Measurements from ENCODE around the gene PRR33.

Gene PRR33

DNA sequence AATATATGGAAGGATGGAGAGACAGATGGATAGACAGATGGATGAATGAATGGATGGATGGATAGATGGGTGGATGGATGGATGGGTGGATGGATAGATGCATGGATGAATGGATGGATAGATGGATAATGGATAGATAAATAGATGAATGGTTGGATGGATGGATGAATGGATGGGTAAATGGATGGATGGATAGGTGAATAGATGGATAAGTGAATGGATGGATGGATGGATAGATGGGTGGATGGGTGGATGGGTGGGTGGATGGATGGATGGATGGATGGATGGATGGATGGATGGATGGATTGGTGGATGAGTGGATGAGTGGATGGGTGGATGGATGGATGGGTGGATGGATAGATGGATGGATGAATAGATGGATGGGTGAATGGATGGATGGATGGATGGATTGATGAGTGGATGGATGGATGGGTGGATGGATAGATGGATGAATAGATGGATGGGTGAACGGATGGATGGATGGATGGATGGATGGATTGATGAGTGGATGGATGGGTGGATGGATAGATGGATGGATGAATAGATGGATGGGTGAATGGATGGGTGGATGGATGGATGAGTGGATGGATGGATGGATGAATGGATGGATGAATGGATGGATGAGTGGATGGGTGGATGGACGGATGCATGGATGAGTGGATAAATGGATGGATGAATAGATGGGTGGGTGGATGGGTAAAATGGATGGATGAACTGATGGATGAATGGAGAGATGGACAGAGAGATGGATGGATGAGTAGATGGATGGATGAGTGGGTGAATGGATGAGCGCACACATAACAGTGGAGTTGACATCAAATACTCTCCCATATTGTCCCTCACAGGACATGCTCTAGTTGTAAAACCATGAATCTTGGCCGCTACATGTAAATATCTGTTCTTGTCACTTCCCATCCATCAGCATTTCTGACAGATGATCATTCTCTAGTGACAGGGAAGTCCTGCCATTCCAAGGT lies 30.0 kb downstream of the PRR33 start:
- no peak for DNase-seq

GRCh38 chr11:1860108-1860507 lies 31.6 kb downstream of the PRR33 start:
- DNase-seq: no peak

DNA sequence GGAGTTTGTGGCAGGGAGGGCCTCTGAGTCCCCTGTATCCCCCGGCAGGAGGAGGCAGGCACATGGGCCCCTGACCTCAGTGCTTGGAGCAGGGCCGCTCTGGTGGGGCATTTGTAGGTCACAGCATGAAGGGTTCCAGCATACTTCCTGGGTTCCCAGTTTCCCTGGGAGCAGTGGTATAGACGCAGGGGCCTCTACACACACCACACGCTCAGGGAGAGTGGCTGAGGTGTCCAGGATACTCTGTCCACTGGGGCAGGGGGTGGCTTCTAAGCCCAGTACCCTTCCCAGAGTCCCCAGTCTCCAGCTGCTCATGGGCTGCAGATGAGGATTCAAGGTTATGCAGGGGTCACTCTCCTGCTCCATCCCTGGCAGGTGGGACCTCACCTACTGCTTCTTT lies 32.7 kb downstream of the PRR33 start:
- no peak for DNase-seq

DNA sequence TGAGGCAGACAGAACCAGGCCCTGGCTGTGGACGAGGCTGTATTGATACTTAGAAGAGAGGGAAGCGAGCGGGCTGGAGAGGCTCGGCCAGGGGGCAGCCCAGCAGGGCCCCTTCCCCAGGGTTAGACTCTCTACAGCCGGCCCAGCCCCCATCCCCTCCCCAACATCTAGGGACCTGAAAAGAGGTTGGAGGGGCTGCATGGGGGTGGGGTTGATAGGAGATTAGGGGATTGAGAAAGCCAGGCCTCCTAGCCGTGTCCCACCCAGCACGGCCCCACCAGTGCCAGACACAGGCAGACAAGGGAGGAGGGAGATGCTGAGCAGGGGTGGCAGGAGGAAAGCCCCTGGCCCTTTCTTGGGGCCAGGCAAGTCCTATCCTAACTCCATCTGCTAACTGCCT lies 33.1 kb downstream of the PRR33 start:
- DNase-seq: no peak

GRCh38 chr11:1858154-1858553 lies 33.5 kb downstream of the PRR33 start:
- no peak for DNase-seq

DNA sequence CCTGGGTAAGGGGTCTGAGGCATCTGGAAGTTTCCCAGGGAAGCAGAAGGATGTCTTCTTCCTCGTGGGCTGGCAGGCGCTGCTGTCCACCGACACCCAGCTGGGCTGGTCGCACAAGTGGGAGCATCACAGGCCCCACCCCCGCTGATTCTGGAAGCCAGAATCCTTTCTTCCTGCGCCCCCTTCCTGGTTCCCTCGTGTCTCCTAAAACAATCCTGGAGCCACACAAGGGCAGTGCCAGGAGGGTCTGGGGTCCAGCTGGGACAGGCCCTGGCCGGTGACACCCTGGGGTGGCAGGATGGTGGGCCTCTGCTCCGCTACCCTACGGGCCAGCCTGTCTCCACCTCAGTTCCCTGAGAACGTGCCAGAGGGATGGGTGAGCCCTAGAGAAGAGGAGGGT lies 34.6 kb downstream of the PRR33 start:
- no peak for DNase-seq

- no peak for DNase-seq
Observed at GRCh38 chr11:1856306-1857005, 35.2 kb downstream of the PRR33 start.

DNA sequence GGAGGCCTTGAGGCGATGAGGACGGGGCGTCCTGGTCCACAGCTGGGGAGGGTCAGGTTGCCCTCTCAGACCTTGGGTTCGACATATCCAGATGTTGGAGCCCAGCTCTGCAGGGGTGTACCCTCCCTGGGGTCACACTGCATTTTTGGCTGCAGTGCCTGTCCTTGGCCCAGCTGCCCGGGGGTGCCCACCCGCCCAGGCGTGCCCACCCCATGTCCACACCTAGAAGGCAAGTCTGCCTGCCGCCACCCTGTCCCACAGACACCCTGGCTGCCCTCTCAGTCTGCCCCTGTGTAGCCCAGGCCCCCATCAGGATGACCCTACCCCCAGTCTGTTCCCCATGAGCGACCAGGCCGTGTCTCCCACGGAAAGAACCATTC lies 35.8 kb downstream of the PRR33 start:
- DNase-seq: no peak

GRCh38 chr11:1854949-1855885 lies 36.5 kb downstream of the PRR33 start:
- DNase-seq: no peak

- no peak for DNase-seq
Observed at GRCh38 chr11:1854132-1854948, 37.4 kb downstream of the PRR33 start.

DNA sequence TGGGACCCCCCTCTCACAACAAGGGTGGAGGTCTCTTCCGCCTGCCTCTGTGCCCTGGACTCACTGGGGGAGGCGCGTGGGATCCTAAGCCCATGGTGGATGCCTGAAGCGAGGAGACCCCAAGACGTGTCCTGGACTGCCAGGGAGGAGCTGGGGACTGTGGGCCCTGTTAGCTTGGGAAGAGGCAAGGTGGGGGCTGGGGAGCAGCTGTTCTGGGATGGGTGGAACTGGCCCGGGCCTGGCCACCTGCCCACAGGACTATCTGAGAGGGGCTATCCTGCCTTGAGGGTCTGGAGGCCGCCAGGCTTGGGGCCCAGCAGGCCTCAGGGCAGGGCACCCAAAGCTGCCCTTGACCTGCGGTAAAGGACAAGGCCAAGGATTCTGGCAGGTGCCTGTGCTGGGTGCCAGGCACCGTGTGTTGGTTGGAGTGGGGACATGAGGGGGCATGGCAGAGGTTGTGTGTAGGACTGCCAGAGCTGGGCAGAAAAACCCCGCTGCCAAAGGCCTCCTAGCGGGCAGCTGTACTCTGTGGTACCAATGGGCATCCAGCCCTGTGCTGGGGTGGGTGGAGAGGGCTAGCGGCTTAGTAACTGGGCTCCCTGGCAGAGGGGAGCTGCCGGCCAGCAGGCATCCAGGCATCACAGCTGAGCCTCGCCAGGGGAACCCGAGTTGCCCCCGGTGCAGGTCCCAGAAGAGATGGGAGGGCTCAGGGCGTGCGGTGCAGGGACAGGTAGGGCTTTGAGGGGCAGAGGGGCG lies 38.1 kb downstream of the PRR33 start:
- DNase-seq: no peak

DNA sequence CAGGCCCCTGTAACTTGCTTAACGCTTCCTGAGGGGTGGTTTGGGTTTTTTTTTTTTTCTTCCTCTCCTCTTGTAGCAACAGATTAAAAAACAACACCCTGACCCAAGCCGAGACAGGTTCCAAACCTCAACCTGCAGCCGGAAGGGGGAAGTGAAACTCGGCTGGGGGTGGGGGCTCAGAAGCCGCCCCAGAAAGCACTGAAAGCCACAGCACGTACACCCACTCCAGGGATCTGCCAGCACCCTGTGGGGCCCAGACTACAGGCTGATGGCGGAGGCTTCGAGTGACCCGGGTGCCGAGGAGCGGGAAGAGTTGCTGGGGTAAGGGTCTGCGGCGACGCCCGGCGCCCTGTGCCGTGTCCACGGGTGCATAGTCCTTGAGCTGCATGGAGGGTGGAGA lies 38.8 kb downstream of the PRR33 start, which contains the start of gene LSP1:
TSS of gene LSP1 (plus strand) at position 208 of the 400 bp plus-strand sequence. CDS start at position 269, 61 bp downstream.
- no peak for DNase-seq

DNA sequence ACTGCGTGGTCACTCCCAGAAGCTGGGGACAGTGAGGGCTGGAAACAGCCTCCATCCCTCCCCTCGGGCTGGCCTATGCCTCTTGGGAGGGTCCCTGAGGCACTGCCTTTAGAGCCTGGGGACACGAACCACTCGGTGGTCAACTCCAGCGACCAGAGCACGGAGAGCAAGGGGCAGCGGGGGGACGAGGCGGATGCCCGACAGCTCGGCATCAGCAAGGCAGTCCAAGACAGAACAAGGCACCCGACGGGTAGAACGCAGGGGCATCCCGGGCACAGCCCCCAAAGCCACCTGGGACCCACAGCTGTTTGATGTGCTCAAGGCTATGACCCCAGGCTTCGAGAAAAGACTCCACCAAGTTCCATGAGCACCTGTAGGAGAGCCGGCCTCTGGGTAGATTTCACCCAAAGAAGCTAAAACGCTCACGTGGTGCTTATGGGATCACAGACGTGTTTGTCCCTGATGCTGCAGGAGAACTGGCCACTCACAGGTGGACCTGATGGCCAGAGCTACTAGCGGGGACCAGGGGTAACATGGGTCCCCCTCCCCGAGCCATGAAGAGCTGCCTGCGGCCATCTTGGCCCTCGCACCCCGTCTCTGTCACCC lies 39.3 kb downstream of the PRR33 start:
- DNase-seq: no peak

DNA sequence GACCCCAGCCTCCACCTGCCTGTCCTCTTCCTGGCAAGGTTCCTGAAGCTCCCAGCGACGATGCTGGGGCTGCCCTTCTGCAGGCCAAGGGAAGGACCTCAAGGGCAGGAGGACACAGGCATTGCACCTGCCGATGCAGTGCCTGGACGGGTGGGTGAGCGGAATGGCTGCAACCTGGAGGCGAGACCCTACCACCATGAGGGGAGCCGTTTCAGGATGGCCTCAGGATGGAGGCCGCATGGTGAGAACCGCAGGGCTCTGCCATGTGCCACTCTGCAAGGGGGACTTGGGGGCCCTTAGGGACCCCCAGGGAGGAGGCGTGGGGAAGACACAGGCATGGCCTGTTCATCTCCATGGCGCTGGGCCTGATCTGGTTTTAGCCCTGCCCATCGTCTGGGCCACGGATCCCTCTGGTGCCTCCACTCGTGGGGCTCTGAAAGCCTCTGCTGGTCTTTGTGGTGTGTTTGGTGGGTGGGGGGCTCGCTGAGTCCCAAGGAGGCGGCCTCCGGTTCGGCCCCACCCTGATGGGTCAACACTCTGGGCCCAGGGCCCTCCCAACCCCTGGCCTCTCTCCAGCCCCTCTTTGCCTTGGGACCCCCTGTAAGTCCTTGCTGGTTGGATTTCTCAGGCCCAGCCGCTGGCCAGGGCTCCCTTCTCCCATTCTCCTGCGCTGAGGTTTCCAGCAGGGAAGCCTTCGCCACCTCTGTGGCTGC lies 40.1 kb downstream of the PRR33 start:
- DNase-seq: no peak

DNA sequence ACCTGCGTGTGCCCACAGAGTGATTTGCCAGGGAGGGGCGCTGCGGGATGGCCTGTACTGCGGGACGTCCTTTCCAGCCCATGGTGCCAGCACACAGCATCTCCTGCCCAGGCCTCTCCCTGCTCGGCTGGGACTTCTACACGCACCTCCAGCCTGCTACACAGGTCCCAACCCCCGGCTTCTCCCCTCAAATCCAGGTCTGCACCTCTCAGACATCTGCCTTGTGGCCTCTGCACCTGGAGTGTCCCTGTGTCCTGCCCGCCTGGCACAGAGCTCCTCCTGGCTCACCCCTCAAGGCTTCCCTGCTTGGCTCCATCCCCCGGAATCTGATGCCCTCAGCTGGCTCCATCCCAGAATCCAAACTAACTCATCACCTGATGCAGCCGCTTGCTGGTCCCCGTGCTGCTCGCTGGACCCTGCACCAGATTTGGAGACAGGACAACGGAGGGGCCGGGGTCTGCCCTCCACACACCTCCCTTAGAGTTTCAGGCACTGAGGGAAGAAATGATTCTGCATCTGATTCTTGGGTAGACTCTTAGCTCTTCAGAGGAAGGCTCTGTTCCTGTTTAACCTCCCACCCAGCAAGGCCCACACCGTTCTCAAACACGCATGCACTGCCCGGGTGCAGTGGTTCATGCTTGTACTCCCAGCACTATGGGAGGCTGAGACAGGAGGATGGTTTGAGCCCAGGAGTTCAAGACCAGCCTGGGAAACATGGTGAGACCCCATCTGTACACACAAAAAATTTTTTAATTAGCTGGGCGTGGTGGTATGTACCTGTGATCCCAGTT lies 42.9 kb downstream of the PRR33 start:
- no peak for DNase-seq

GRCh38 chr11:1847926-1848639 lies 43.6 kb downstream of the PRR33 start:
- no peak for DNase-seq

- no peak for DNase-seq
Observed at GRCh38 chr11:1847006-1847735, 44.5 kb downstream of the PRR33 start.

DNA sequence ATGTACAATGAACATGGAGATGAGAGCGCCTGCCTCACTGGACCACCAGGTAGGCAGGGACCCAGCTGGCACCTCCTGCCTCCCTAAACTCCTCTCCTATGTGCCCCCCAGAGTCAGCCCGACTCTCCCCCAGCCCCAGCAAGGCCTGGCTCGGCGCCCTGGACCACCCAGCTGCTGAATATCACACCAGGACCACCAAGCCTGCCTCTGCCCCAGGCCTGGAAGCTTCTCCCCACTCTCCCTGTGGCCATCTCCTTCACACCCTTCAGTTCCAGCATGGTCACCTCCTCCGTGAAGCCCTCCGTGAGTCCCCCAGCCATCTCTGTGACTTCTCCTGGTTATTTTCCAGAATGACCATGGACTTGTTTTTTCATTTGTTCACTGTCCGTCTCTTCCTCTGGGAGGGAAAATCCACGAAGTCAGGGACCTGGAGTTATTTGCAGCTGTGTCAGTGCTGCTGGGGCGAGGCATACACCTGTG lies 45.2 kb downstream of the PRR33 start:
- no peak for DNase-seq
